Endothelial cell of umbilical vein (primary cell): ENCODE data around the gene POLRMT.

Experiments
- CTCF ChIP-seq, 2 donors: IDR thresholded peaks; 1 replicate in 1 of 2; 2 replicates in 1 of 2; pipeline ENCODE4 v1.5.1; 2011; ENCODE audit warnings: low read length in 2 of 2, mild to moderate bottlenecking in 2 of 2, moderate library complexity in 2 of 2, control low read depth in 1 of 2, inconsistent platforms in 1 of 2, low read depth in 1 of 2; ENCODE audit not compliant: insufficient read depth in 1 of 2; ENCODE audit errors: extremely low read depth in 1 of 2
- EZH2 ChIP-seq: IDR thresholded peaks from 2 replicates; pipeline ENCODE4 v1.6.1; 2012; ENCODE audit warnings: borderline replicate concordance, low read depth, mild to moderate bottlenecking, moderate library complexity, low read length, inconsistent platforms; ENCODE audit not compliant: severe bottlenecking
- FOS ChIP-seq: IDR thresholded peaks from 2 replicates; pipeline ENCODE4 v1.6.1; 2011; ENCODE audit warnings: mild to moderate bottlenecking, low read length, moderate library complexity, borderline replicate concordance; ENCODE audit not compliant: insufficient read depth
- GATA2 ChIP-seq: IDR thresholded peaks from 2 replicates; pipeline ENCODE4 v1.7.0; 2011; ENCODE audit warnings: low read depth, mild to moderate bottlenecking, moderate library complexity, mixed read lengths, low read length; ENCODE audit not compliant: insufficient read length, insufficient read depth
- MAX ChIP-seq: IDR thresholded peaks from 2 replicates; pipeline ENCODE4 v1.6.1; 2011; ENCODE audit not compliant: insufficient read depth, insufficient read length
- MYC ChIP-seq: IDR thresholded peaks from one replicate; pipeline ENCODE4 v1.6.1; 2011; ENCODE audit warnings: mild to moderate bottlenecking, low read depth, low read length
- POLR2A ChIP-seq: IDR thresholded peaks from 2 replicates; pipeline ENCODE4 v1.6.1; 2012; ENCODE audit warnings: low read depth, mild to moderate bottlenecking, control low read depth, low read length
- POLR2AphosphoS5 ChIP-seq: IDR thresholded peaks from 2 replicates; pipeline ENCODE4 v1.6.1; 2012; ENCODE audit warnings: low read depth, mild to moderate bottlenecking, control low read depth, low read length, moderate library complexity; ENCODE audit not compliant: insufficient read depth

- TF ChIP-seq CTCF (IDR thresholded peaks at IDR 0.05; ENCODE audit: extremely low read depth in 1 of 2, insufficient read depth in 1 of 2, low read depth in 1 of 2, low read length in 2 of 2) (no peak), POLR2A (no peak), EZH2 (no peak), GATA2 (no peak), MYC (no peak), MAX (no peak), POLR2AphosphoS5 (no peak), FOS (no peak)
These were observed 22.4 kb upstream of the POLRMT start for GRCh38 chr19:655691-656090.
